Suprapubic skin (tissue), 4 donors: ENCODE results near the gene AMPH.

Source experiments
- POLR2A ChIP-seq, 2 donors: fragments of 450-650 bp; IDR thresholded peaks; one replicate each; pipeline ENCODE4 v1.6.1; 2017; ENCODE audit warnings: antibody characterized with exemption in 2 of 2, mild to moderate bottlenecking in 2 of 2, moderate library complexity in 2 of 2
- POLR2AphosphoS5 ChIP-seq, 3 donors: sonication (generic); formaldehyde crosslinking; IDR thresholded peaks; one replicate each; pipeline ENCODE4 v1.6.1; 2017; ENCODE audit warnings: antibody characterized with exemption in 3 of 3
- TF ChIP-seq, protein P1 (sequence below), 2 donors: fragments of 200-600 bp in 1 of 2; fragments of 450-650 bp in 1 of 2; sonication (generic) in 1 of 2; IDR thresholded peaks; one replicate each; pipeline ENCODE4 v1.5.1; 2016 to 2019; ENCODE audit warnings: antibody characterized with exemption in 2 of 2, mild to moderate bottlenecking in 1 of 2, moderate library complexity in 1 of 2

GRCh38 chr7:38592737-38593288 is 38.4 kb downstream of the AMPH start:
- TF ChIP-seq, protein P1, sequence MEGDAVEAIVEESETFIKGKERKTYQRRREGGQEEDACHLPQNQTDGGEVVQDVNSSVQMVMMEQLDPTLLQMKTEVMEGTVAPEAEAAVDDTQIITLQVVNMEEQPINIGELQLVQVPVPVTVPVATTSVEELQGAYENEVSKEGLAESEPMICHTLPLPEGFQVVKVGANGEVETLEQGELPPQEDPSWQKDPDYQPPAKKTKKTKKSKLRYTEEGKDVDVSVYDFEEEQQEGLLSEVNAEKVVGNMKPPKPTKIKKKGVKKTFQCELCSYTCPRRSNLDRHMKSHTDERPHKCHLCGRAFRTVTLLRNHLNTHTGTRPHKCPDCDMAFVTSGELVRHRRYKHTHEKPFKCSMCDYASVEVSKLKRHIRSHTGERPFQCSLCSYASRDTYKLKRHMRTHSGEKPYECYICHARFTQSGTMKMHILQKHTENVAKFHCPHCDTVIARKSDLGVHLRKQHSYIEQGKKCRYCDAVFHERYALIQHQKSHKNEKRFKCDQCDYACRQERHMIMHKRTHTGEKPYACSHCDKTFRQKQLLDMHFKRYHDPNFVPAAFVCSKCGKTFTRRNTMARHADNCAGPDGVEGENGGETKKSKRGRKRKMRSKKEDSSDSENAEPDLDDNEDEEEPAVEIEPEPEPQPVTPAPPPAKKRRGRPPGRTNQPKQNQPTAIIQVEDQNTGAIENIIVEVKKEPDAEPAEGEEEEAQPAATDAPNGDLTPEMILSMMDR (IDR thresholded peaks at IDR 0.05): no peak
- TF ChIP-seq POLR2A (IDR thresholded peaks at IDR 0.05): no peak
- no peak for TF ChIP-seq POLR2AphosphoS5 (IDR thresholded peaks at IDR 0.05)
